Activated T-helper 1 cell treated with anti-CD3 and anti-CD28 coated beads, Interleukin-12 subunit alpha, Interleukin-12 subunit beta, Interleukin-2, Interleukin-4 antibody, amounts not matched to agents 30 ng/mL and 10 ng/mL and 1 ng/mL, durations not matched to agents 14 hours and 24 hours and 36 hours (primary cell): ENCODE measurements around the gene SPEG. TPM values are rescaled to one million over a fixed set of nuclear protein-coding genes. Genes with fewer than 3 reads are reported as not detected.

Experiments
- DNase-seq: peaks from one replicate; pipeline ENCODE4 v3.0.0; 2021; ENCODE audit warnings: low spot score
- H3K27ac Mint-ChIP-seq: one replicate; pipeline ENCODE4 v1.8.0; 2021; ENCODE audit warnings: mild to moderate bottlenecking, mixed read lengths
- H3K27me3 Mint-ChIP-seq: one replicate; pipeline ENCODE4 v1.8.0; 2022; ENCODE audit warnings: mild to moderate bottlenecking, moderate library complexity, mixed read lengths; ENCODE audit not compliant: insufficient read depth
- H3K36me3 Mint-ChIP-seq: one replicate; pipeline ENCODE4 v1.8.0; 2021; ENCODE audit warnings: low read depth, mixed read lengths
- H3K4me1 Mint-ChIP-seq: one replicate; pipeline ENCODE4 v1.8.0; 2021; ENCODE audit warnings: low read depth, mixed read lengths
- H3K4me3 Mint-ChIP-seq: one replicate; pipeline ENCODE4 v1.8.0; 2021; ENCODE audit warnings: mild to moderate bottlenecking, moderate library complexity, mixed read lengths
- H3K9me3 Mint-ChIP-seq: one replicate; pipeline ENCODE4 v1.8.0; 2021; ENCODE audit warnings: mixed read lengths
- intact Hi-C: fragments of 100-400 bp; cut with micrococcal nuclease; formaldehyde crosslinking; loops from one replicate; pipeline ENCODE4 v1.15.1; 2024
- total RNA-seq: library from RNA; stranded (reverse); gene quantifications from 2 replicates; pipeline ENCODE4 v1.2.3, GENCODE V29; 2022

Gene SPEG
- total RNA-seq, 1 donor from 2014 or later: 0.13 TPM

GRCh38 chr2:219490600-219491130, 56.0 kb downstream of the SPEG start:
- no peak overlapping the region for H3K27ac Mint-ChIP-seq
- intact Hi-C loops: no loop called here

DNA sequence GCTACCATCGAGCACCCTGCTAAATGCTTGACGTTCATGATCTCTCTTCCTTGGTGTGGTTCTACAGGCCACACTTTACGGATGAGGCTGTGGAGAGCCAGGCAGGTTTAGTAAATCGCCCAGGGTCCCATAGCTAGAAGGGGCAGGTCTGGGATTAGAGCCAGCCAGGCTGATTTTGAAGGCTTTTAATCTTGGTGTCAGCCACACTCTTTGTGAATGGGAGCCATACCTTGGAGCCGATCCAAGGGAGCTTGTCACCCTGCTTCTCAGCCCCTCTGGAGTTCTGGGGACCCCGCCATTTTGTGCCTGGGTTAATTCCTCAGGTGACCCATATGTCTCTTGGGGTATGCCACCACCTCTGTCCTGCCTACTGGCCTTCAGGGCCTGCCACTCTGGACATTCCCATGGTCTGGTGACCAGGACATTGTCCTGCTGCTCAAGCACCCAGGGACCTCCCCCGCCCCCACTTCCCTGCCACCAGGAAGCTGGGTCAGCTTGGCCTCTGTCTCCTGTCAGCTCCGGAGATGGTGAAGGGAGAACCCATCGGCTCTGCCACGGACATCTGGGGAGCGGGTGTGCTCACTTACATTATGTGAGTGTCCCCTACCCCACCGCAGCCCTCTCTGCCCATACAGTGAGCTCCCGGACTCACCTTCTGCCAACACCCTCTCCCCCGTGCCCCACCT, 56.8 kb downstream of the SPEG start:
- no peak for DNase-seq
- H3K36me3 Mint-ChIP-seq: no peaks in the 10 kb centered on the region
- H3K27ac Mint-ChIP-seq: no peak overlapping the region
- no peaks in the 10 kb centered on the region for H3K9me3 Mint-ChIP-seq
- H3K4me3 Mint-ChIP-seq: no peak overlapping the region
- intact Hi-C loops: no loop called here
- peaks cover 39% of the 10 kb centered on the region for H3K27me3 Mint-ChIP-seq
- H3K4me1 Mint-ChIP-seq: no peaks in the 10 kb centered on the region

More at GRCh38 chr2:219490600-219491130, 56.0 kb downstream of the SPEG start:
- Mint-ChIP-seq H3K4me1 (no peaks in the 10 kb centered on the region), H3K4me3 (no peak overlapping the region), H3K9me3 (no peaks in the 10 kb centered on the region), H3K36me3 (no peaks in the 10 kb centered on the region), H3K27me3 (peaks cover 42% of the 10 kb centered on the region)
- DNase-seq: no peak

DNA sequence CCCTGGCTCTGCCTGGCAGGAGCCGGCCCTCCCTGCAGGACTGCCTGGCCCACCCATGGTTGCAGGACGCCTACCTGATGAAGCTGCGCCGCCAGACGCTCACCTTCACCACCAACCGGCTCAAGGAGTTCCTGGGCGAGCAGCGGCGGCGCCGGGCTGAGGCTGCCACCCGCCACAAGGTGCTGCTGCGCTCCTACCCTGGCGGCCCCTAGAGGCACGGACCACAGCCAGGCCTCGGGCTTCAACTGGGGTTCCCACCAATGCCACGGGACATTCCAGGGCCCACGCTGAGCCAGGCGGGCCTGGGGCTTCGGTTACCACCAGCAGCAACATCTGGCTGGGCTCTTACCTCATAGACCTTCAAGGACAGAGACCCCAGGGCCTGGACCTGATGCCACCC, 57.9 kb downstream of the SPEG start:
- Mint-ChIP-seq H3K36me3 (no peaks in the 10 kb centered on the region), H3K27me3 (peaks cover 40% of the 10 kb centered on the region), H3K9me3 (no peaks in the 10 kb centered on the region), H3K27ac (no peak overlapping the region), H3K4me3 (no peak overlapping the region), H3K4me1 (no peaks in the 10 kb centered on the region)
- no peak for DNase-seq
- intact Hi-C loops: no loop called here

- Mint-ChIP-seq H3K36me3 (no peaks in the 10 kb centered on the region), H3K27me3 (peaks cover 38% of the 10 kb centered on the region), H3K4me3 (no peak overlapping the region), H3K4me1 (peaks cover 2% of the 10 kb centered on the region), H3K27ac (no peak overlapping the region), H3K9me3 (no peaks in the 10 kb centered on the region)
- DNase-seq: no peak
- intact Hi-C loops: no loop called here
Measured at GRCh38 chr2:219493086-219493485, 58.4 kb downstream of the SPEG start.

GRCh38 chr2:219494952-219495530, 60.4 kb downstream of the SPEG start:
- no peak overlapping the region for H3K27ac Mint-ChIP-seq
- peaks cover 21% of the 10 kb centered on the region for H3K4me1 Mint-ChIP-seq
- intact Hi-C loops: loop anchor here (1.0 to 5.0 kb wide), 3 partner anchors 35 to 1208 kb away; no protein-coding TSS in a partner anchor
- peaks cover 42% of the 10 kb centered on the region for H3K27me3 Mint-ChIP-seq
- DNase-seq: no peak
- H3K9me3 Mint-ChIP-seq: no peaks in the 10 kb centered on the region
- H3K4me3 Mint-ChIP-seq: no peak overlapping the region
- H3K36me3 Mint-ChIP-seq: peaks cover 3% of the 10 kb centered on the region

- H3K4me3 Mint-ChIP-seq: no peak overlapping the region
- intact Hi-C loops: loop anchor here (1.0 to 5.0 kb wide), 3 partner anchors 35 to 1208 kb away; no protein-coding TSS in a partner anchor
- peak; percentile 31 for DNase-seq
- H3K36me3 Mint-ChIP-seq: peaks cover 3% of the 10 kb centered on the region
- no peak overlapping the region for H3K27ac Mint-ChIP-seq
- no peaks in the 10 kb centered on the region for H3K9me3 Mint-ChIP-seq
- H3K4me1 Mint-ChIP-seq: peaks cover 26% of the 10 kb centered on the region
- H3K27me3 Mint-ChIP-seq: peaks cover 42% of the 10 kb centered on the region
Measured at GRCh38 chr2:219495531-219496122, 61.0 kb downstream of the SPEG start.

GRCh38 chr2:219496247-219496824, 61.7 kb downstream of the SPEG start:
- intact Hi-C loops: loop anchor here (5.0 kb wide), 2 partner anchors 599 to 1209 kb away; no protein-coding TSS in a partner anchor
- Mint-ChIP-seq H3K4me3 (peak overlapping the region; percentile 56), H3K9me3 (no peaks in the 10 kb centered on the region), H3K27me3 (peaks cover 42% of the 10 kb centered on the region), H3K27ac (no peak overlapping the region), H3K4me1 (peaks cover 29% of the 10 kb centered on the region), H3K36me3 (peaks cover 3% of the 10 kb centered on the region)
- DNase-seq: no peak

DNA sequence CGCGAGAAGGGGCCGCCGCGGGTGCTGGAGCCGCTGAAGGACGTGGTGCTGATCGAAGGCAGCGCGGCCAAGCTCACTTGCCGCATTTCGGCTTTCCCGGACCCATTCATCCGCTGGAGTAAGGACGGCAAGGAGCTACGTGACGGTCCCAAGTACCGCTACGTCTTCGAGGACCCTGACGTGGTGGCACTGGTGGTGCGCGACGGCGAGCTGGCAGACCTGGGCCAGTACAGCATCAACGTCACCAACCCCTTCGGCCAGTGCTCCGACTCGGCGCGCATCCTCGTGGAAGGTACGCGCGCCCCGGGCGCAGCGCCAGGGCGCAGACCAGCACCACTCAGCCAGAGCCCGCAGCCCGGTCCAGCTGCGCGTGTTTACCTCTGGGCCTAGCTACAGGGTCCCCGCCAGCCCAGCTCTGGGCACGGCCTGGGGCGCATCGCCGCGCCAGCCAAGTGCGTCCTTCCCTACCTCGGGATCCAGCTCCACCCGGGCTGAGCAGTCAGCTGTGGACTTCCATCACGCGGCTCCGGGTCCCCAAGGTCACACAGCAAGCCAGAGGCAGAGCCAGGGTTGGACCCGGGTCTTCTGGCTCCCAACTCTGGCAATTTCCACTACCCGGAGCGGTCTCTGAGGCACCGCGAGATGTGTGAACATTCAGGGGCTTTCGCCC, 62.3 kb downstream of the SPEG start:
- H3K27me3 Mint-ChIP-seq: peaks cover 42% of the 10 kb centered on the region
- intact Hi-C loops: loop anchor here (5.0 kb wide), 2 partner anchors 600 to 1210 kb away; no protein-coding TSS in a partner anchor
- H3K4me1 Mint-ChIP-seq: peaks cover 35% of the 10 kb centered on the region
- H3K36me3 Mint-ChIP-seq: peaks cover 5% of the 10 kb centered on the region
- no peaks in the 10 kb centered on the region for H3K9me3 Mint-ChIP-seq
- H3K4me3 Mint-ChIP-seq: peak overlapping the region; percentile 76
- DNase-seq: no peak
- no peak overlapping the region for H3K27ac Mint-ChIP-seq

DNA sequence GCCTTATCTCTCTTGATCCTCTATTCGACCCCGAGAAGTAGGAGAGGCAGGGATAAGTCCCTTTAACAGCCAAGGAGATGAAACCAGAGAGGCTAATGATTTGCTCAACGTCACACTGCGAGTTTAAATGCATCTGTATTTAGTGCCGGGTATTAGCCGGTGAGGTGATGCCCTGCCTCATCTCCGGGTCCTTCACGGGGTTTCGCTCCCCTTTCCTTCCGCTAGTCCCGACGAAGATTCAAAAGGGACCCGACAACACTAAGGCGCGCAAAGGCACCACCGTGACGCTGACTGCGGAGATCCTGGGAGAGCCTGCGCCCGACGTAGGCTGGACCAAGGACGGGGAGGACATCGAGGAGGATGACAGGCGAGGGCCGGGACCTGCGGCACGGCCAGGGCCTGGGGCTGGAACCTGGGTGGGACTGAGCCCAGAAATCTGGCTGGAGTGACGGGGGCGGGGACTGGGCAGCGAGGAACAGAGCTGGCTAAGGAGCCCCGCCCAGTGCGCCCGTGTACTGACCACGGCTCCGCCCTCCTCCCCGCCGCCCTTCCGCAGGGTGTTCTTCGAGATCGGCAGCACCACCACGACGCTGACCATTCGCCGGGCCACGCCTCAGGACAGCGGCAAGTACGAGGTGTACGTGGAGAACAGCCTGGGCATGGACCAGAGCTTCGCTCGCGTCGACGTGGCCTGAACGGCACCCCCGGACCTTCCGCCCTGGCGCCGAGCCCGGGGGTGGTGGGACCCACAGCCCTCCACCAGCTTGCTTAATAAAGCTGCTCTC, 63.0 kb downstream of the SPEG start:
- peaks cover 42% of the 10 kb centered on the region for H3K27me3 Mint-ChIP-seq
- H3K4me3 Mint-ChIP-seq: peak overlapping the region; percentile 93
- peaks cover 36% of the 10 kb centered on the region for H3K4me1 Mint-ChIP-seq
- H3K27ac Mint-ChIP-seq: no peak overlapping the region
- peaks cover 5% of the 10 kb centered on the region for H3K36me3 Mint-ChIP-seq
- intact Hi-C loops: loop anchor here (1.0 to 5.0 kb wide), 15 partner anchors 12 to 1210 kb away; partner anchors contain the start of genes ANKZF1, ATG9A, CHPF and DNAJB2
- H3K9me3 Mint-ChIP-seq: no peaks in the 10 kb centered on the region
- peak; percentile 38 for DNase-seq

- Mint-ChIP-seq H3K4me3 (peak within 1 kb of the TSS; percentile 93), H3K9me3 (no peaks in the 10 kb centered on the region), H3K36me3 (peaks cover 7% of the 10 kb centered on the region), H3K27me3 (peaks cover 35% of the 10 kb centered on the region), H3K27ac (peak within 1 kb of the TSS; percentile 91), H3K4me1 (peaks cover 36% of the 10 kb centered on the region)
- peak; percentile 94 for DNase-seq
- intact Hi-C loops: loop anchor here (1.0 to 5.0 kb wide), 15 partner anchors 11 to 1211 kb away; partner anchors contain the start of genes ANKZF1, ATG9A, CHPF and DNAJB2
Measured at GRCh38 chr2:219498280-219499057, 63.8 kb downstream of the SPEG start, which contains the start of gene GMPPA. TSS of gene GMPPA (plus strand) at chr2:219498891. CDS start at chr2:219499976, 1,085 bp downstream.

- H3K27ac Mint-ChIP-seq: peak overlapping the region; percentile 91
- H3K36me3 Mint-ChIP-seq: peaks cover 8% of the 10 kb centered on the region
- H3K4me1 Mint-ChIP-seq: peaks cover 36% of the 10 kb centered on the region
- DNase-seq: no peak
- intact Hi-C loops: loop anchor here (2.0 to 5.0 kb wide), 3 partner anchors 292 to 1212 kb away; partner anchors contain the start of gene ZFAND2B
- peaks cover 32% of the 10 kb centered on the region for H3K27me3 Mint-ChIP-seq
- peak overlapping the region; percentile 93 for H3K4me3 Mint-ChIP-seq
- no peaks in the 10 kb centered on the region for H3K9me3 Mint-ChIP-seq
Measured at GRCh38 chr2:219499058-219499307, 64.3 kb downstream of the SPEG start.
